Stomach (tissue), 9 donors: Measurements from ENCODE around the gene JAKMIP2. TPM values are rescaled to one million over a fixed set of nuclear protein-coding genes. Genes with fewer than 3 reads are reported as not detected.
"Not testable (repeated sequence)": the region's sequence is repeated elsewhere in the genome, so short reads cannot be mapped to it uniquely, and the experiment has no call there.

ENCODE experiments used
- DNase-seq, 2 donors: peaks; one replicate each; pipeline versions ENCODE4 v3.0.0 to v3.0.0-alpha.2; 2013 to 2019
- H3K27ac ChIP-seq, 5 donors: fragments of 200-600 bp in 4 of 5; sonication (generic) in 4 of 5; one replicate each; pipeline ENCODE4 v1.5.1; 2013 to 2019; ENCODE audit warnings: mild to moderate bottlenecking in 1 of 5, moderate library complexity in 1 of 5
- H3K27me3 ChIP-seq, 3 donors: fragments of 200-600 bp; sonication (generic); one replicate each; pipeline ENCODE4 v1.5.1; 2017 to 2019; ENCODE audit warnings: mixed run types in 1 of 3
- H3K36me3 ChIP-seq, 4 donors: fragments of 200-600 bp; sonication (generic); 1 replicate in 3 of 4; 2 replicates in 1 of 4; pipeline ENCODE4 v1.5.1; 2016 to 2019
- H3K4me1 ChIP-seq, 4 donors: fragments of 200-600 bp; sonication (generic); one replicate each; pipeline ENCODE4 v1.5.1; 2016 to 2019
- H3K4me3 ChIP-seq, 4 donors: fragments of 200-600 bp; sonication (generic) in 3 of 4; one replicate each; pipeline ENCODE4 v1.5.1; 2016 to 2019; ENCODE audit warnings: mild to moderate bottlenecking in 1 of 4
- H3K9me3 ChIP-seq, 4 donors: fragments of 200-600 bp; sonication (generic); one replicate each; pipeline ENCODE4 v1.5.1; 2016 to 2019
- EP300 ChIP-seq: sonication (generic); formaldehyde crosslinking; IDR thresholded peaks from one replicate; pipeline ENCODE4 v1.6.1; 2017; ENCODE audit warnings: antibody characterized with exemption
- POLR2A ChIP-seq, 4 donors: fragments of 450-650 bp; IDR thresholded peaks; one replicate each; pipeline ENCODE4 v1.6.1; 2016; ENCODE audit warnings: antibody characterized with exemption in 4 of 4, control low read depth in 2 of 4, mild to moderate bottlenecking in 1 of 4, moderate library complexity in 1 of 4
- POLR2AphosphoS5 ChIP-seq, 3 donors: sonication (generic); formaldehyde crosslinking; IDR thresholded peaks; one replicate each; pipeline ENCODE4 v1.6.1; 2016; ENCODE audit warnings: antibody characterized with exemption in 3 of 3
- WGBS, 5 donors: extraction: QIAGEN DNeasy Blood & Tissue Kit in 3 of 5; methylation state at CpG; one replicate each; pipeline versions ENCODE4 v1.1.5 to v1.1.7; 2013 to 2018; 5-methylcytosine and 5-hydroxymethylcytosine counted together
- intact Hi-C: fragments of 100-400 bp; cut with DNase I; formaldehyde crosslinking; loops from one replicate; pipeline ENCODE4 v1.15.1; 2023; ENCODE audit warnings: low total_unique reads
- polyA plus RNA-seq, 3 donors: library from polyadenylated mRNA; stranded (reverse); fragments of 200-250 nt; gene quantifications; one replicate each; pipeline ENCODE4 v1.2.3, GENCODE V29; 2013
- total RNA-seq, 5 donors: library from RNA; depleted of rRNA; stranded (reverse); fragments of >200 nt; gene quantifications; one replicate each; pipeline versions ENCODE4 v1.1.0 to v1.2.3, GENCODE V29; 2014 to 2016
- TF ChIP-seq, protein P1 (sequence below), 7 experiments: fragments of 450-650 bp in 4 of 7; fragments of 200-600 bp in 3 of 7; sonication (generic) in 3 of 7; IDR thresholded peaks; one replicate each; pipeline ENCODE4 v1.5.1; 2016 to 2019; ENCODE audit warnings: antibody characterized with exemption in 7 of 7, control low read depth in 2 of 7, mild to moderate bottlenecking in 1 of 7
- donor health status: healthy with polysubstance abuse.
- donor health status: Bipolar disorder and iron deficiency.
- donor health status: healthy.

The JAKMIP2 gene
- total and polyA plus RNA-seq, 8 donors = 0.13 to 13.4 (median 2.6) TPM; not detected in 1

DNA sequence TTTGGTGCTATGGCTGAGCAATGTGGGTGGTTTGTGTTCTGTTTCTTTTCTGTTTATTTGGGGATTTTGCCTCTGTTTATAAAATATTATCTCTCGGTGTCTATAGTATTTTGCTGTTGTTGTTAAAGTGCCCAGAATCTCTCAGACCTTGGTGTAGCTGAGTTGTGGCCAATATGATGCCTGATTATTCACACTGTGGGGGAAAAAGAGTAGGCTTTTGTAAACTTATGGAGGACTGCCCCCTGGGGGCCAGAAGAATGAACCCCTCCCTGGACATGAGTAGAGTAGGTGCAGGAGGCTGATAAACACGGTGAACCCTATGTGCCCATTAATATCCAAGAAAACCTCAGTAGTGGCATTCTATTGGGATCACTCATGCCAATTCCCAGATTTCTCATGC is 223.7 kb downstream of the JAKMIP2 start:
- peak in 1 of 2 donors; percentile 76 for DNase-seq
- H3K36me3 ChIP-seq = no peaks in the 10 kb centered on the region
- peaks cover 0 to 11% (median 5%) of the 10 kb centered on the region in 4 donors for H3K4me1 ChIP-seq
- no peaks in the 10 kb centered on the region for H3K27me3 ChIP-seq
- H3K27ac ChIP-seq = peak overlapping the region in 1 of 5 donors; percentile 7
- no peaks in the 10 kb centered on the region for H3K9me3 ChIP-seq
- intact Hi-C loops = loop anchor here (10.0 kb wide), 1 partner anchor 104 kb away; no protein-coding TSS in a partner anchor
- H3K4me3 ChIP-seq = no peak overlapping the region
- no peak for TF ChIP-seq EP300
- no peak for TF ChIP-seq POLR2A (IDR thresholded peaks at IDR 0.05)
- TF ChIP-seq, protein P1, sequence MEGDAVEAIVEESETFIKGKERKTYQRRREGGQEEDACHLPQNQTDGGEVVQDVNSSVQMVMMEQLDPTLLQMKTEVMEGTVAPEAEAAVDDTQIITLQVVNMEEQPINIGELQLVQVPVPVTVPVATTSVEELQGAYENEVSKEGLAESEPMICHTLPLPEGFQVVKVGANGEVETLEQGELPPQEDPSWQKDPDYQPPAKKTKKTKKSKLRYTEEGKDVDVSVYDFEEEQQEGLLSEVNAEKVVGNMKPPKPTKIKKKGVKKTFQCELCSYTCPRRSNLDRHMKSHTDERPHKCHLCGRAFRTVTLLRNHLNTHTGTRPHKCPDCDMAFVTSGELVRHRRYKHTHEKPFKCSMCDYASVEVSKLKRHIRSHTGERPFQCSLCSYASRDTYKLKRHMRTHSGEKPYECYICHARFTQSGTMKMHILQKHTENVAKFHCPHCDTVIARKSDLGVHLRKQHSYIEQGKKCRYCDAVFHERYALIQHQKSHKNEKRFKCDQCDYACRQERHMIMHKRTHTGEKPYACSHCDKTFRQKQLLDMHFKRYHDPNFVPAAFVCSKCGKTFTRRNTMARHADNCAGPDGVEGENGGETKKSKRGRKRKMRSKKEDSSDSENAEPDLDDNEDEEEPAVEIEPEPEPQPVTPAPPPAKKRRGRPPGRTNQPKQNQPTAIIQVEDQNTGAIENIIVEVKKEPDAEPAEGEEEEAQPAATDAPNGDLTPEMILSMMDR (IDR thresholded peaks at IDR 0.05) = peak in 5 of 7 experiments; percentile 13 to 42 (median 33)
- TF ChIP-seq POLR2AphosphoS5 (IDR thresholded peaks at IDR 0.05) = no peak
- WGBS, 5 donors = 17 to 43% (median 25%) methylated on average over 2 of the region's 2 CpGs

DNA sequence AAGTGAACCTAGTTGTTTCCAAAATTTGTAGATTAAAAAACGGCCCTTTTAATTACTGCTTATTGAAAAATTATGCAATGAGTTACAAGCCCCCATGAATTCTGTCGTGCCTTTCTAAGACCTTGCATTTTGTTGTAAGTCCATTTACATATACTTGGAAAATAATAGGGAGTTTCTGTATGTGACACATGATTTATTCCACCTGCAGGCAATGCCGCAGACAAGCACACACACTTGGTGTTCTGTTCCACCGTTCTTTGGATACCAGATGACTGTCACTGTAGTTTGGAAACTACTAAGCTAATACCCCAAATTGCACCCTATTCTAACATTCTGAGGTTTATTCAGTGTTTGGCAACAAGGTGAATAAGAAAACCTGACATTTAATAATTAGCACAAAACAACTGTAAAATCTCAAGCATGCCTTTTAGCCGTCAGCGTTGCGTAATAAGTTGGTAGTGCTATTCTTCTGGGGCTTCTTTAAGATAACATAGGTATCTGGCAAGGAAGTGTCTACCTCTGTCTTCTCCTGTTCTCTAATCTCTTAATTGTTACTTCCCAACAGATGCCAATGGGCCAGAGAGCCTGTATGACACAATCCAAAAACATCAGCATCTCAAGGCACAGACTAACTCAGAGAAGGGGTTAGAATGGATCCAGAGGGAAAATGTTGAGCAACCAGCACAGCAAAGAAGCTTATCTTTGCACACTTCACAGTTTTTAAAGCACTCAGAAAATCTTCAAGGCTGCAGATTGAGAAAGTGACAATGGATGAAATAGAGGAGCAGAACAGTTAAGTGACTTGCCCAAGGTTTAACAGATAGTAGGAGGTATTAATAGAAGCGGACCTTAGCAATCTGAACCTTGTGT is 224.4 kb downstream of the JAKMIP2 start:
- H3K4me3 ChIP-seq = no peak overlapping the region
- intact Hi-C loops = loop anchor here (10.0 kb wide), 1 partner anchor 103 kb away; no protein-coding TSS in a partner anchor
- H3K9me3 ChIP-seq = no peaks in the 10 kb centered on the region
- peaks cover 0 to 15% (median 7%) of the 10 kb centered on the region in 4 donors for H3K4me1 ChIP-seq
- no peaks in the 10 kb centered on the region for H3K36me3 ChIP-seq
- peak overlapping the region in 1 of 5 donors; percentile 7 for H3K27ac ChIP-seq
- H3K27me3 ChIP-seq = no peaks in the 10 kb centered on the region
- no peak for DNase-seq
- TF ChIP-seq, protein P1 (IDR thresholded peaks at IDR 0.05) = no peak
- no peak for TF ChIP-seq POLR2A (IDR thresholded peaks at IDR 0.05)
- no peak for TF ChIP-seq EP300
- WGBS, 5 donors = 70 to 82% (median 80%) methylated on average over 8 of the region's 8 CpGs

DNA sequence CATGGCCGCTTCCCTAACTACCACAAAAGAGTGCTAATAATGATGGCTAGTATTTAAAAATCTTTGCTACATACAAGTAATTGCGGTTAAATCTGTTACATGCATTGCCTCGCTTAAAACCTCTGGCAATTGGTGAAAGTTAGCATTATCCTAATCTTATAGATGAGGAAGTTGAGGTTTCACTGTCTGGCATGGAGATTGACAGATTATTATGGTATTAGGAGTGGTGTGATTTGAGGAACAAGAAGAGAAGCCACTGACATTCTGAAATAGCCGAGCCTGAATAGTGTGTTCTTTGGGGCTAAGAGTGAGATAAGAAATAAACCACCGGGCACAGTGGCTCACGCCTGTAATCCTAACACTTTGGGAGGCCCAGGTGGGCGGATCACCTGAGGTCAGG is 227.4 kb downstream of the JAKMIP2 start:
- Histone ChIP-seq H3K27ac (peak overlapping the region in 4 of 5 donors; percentile 54 to 78 (median 57)), H3K36me3 (no peaks in the 10 kb centered on the region), H3K9me3 (no peaks in the 10 kb centered on the region), H3K27me3 (no peaks in the 10 kb centered on the region), H3K4me3 (no peak overlapping the region), H3K4me1 (peaks cover 0 to 15% (median 7%) of the 10 kb centered on the region in 4 donors)
- TF ChIP-seq, protein P1 (IDR thresholded peaks at IDR 0.05) = no peak
- no peak for TF ChIP-seq POLR2AphosphoS5 (IDR thresholded peaks at IDR 0.05)
- no peak for TF ChIP-seq POLR2A (IDR thresholded peaks at IDR 0.05)
- no peak for TF ChIP-seq EP300
- intact Hi-C loops = loop anchor here (10.0 kb wide), 1 partner anchor 100 kb away; no protein-coding TSS in a partner anchor
- 66 to 73% (median 67%) methylated on average over 7 of the region's 7 CpGs for WGBS, 5 donors
- DNase-seq = no peak

DNA sequence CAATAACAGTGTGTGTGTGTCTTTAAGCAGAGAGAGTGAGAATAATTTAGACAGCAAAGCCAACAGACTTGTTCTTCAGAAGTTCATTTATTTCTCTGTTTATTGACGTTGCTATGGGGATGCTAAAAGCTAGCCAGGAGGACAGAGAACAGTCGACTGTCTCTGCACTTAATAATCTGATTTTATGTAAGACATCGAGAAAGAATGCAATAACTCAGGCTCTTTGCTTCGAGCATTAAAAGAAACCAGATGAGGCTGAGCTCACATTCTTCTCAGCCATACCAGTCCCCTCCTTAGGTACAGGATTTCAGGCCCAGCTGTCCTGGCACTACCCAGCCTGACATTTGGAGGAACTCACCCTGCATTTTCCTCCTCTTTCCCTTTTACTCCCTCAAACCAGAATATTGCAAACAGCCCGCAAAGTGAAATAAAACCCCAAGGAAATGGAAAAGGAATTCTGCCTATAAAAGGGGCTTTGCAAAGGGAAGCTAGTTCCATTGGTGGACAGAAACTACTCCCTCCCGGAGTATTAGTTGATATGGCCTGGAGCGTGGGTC is 228.2 kb downstream of the JAKMIP2 start:
- peak in 1 of 2 donors; percentile 90 for DNase-seq
- Histone ChIP-seq H3K27me3 (no peaks in the 10 kb centered on the region), H3K36me3 (no peaks in the 10 kb centered on the region), H3K4me3 (peak overlapping the region in 1 of 4 donors; percentile 8), H3K27ac (peak overlapping the region in 4 of 5 donors; percentile 54 to 78 (median 57)), H3K9me3 (no peaks in the 10 kb centered on the region), H3K4me1 (peaks cover 0 to 15% (median 7%) of the 10 kb centered on the region in 4 donors)
- intact Hi-C loops = loop anchor here (10.0 kb wide), 1 partner anchor 100 kb away; no protein-coding TSS in a partner anchor
- 31 to 45% (median 36%) methylated on average over 7 of the region's 7 CpGs for WGBS, 5 donors
- TF ChIP-seq, protein P1 (IDR thresholded peaks at IDR 0.05) = no peak
- TF ChIP-seq POLR2AphosphoS5 (IDR thresholded peaks at IDR 0.05) (peak in 1 of 3 donors; percentile 17), EP300 (no peak)

DNA sequence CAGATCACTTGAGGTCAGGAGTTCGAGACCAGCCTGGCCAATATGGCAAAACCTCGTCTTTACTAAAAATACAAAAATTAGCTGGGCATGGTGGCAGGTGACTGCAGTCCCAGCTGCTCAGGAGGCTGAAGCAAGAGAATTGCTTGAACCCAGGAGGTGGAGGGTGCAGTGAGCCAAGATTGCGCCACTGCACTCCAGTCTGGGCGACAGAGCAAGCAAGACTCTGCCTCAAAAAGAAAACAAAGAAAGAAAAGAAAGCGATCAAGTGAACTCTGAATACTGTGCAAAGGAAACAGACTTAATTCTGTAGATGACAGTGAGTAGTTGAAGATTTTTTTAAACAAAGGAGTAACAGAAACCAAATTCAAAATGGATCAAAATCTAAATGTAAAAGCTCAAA is 228.7 kb downstream of the JAKMIP2 start:
- DNase-seq, H3K4me3 ChIP-seq, H3K9me3 ChIP-seq, H3K36me3 ChIP-seq, H3K27me3 ChIP-seq: not testable (repeated sequence)
- WGBS, 5 donors = 45 to 57% (median 52%) methylated on average over 5 of the region's 5 CpGs
- Histone ChIP-seq H3K4me1 (peaks cover 0 to 12% (median 7%) of the 10 kb centered on the region in 4 donors), H3K27ac (peak overlapping the region in 4 of 5 donors; percentile 54 to 78 (median 57))
- intact Hi-C loops = loop anchor here (10.0 kb wide), 1 partner anchor 99 kb away; no protein-coding TSS in a partner anchor
